T47D (cell line): ENCODE results near the gene PADI1.

Experiments
- DNase-seq, 2 experiments: peaks; one replicate each; pipeline versions ENCODE4 v3.0.0 to v3.0.0-alpha.2; 2011 to 2012; ENCODE audit warnings: low read depth in 1 of 2, low spot score in 1 of 2
- JUND ChIP-seq: IDR thresholded peaks from 2 replicates; pipeline ENCODE4 v1.6.1; 2012; ENCODE audit warnings: low read depth
- in situ Hi-C: cut with HindIII; loops from 2 replicates; pipeline ENCODE4 v1.10.0; 2016; ENCODE audit warnings: low sequenced_read_pairs, low pct_unique_long_range_greater_than_20kb

The PADI1 gene

GRCh38 chr1:17220287-17220686 lies 15.4 kb downstream of the PADI1 start:
- in situ Hi-C loops = no loop called here
- no peak for TF ChIP-seq JUND
- no peak for DNase-seq

GRCh38 chr1:17222557-17222956 lies 17.6 kb downstream of the PADI1 start:
- no peak for TF ChIP-seq JUND
- no peak for DNase-seq
- in situ Hi-C loops = no loop called here

GRCh38 chr1:17224434-17224833 lies 19.5 kb downstream of the PADI1 start:
- TF ChIP-seq JUND = no peak
- no peak for DNase-seq
- in situ Hi-C loops = no loop called here

- no peak for TF ChIP-seq JUND
- in situ Hi-C loops = no loop called here
Observed at GRCh38 chr1:17225140-17225539, 20.2 kb downstream of the PADI1 start.

GRCh38 chr1:17227358-17227915 lies 22.5 kb downstream of the PADI1 start:
- in situ Hi-C loops = no loop called here
- no peak for TF ChIP-seq JUND
- DNase-seq = no peak

More at GRCh38 chr1:17225140-17225539, 20.2 kb downstream of the PADI1 start:
- no peak for DNase-seq

GRCh38 chr1:17228619-17229018 lies 23.7 kb downstream of the PADI1 start:
- in situ Hi-C loops = no loop called here
- no peak for DNase-seq
- no peak for TF ChIP-seq JUND

- no peak for DNase-seq
- no peak for TF ChIP-seq JUND
- in situ Hi-C loops = no loop called here
Observed at GRCh38 chr1:17229379-17229778, 24.5 kb downstream of the PADI1 start.

- no peak for DNase-seq
- in situ Hi-C loops = no loop called here
- TF ChIP-seq JUND = no peak
Observed at GRCh38 chr1:17230106-17230505, 25.2 kb downstream of the PADI1 start.

- TF ChIP-seq JUND = no peak
- no peak for DNase-seq
- in situ Hi-C loops = no loop called here
Observed at GRCh38 chr1:17230671-17231310, 25.9 kb downstream of the PADI1 start.

- in situ Hi-C loops = no loop called here
- TF ChIP-seq JUND = no peak
- no peak for DNase-seq
Observed at GRCh38 chr1:17232759-17233661, 28.1 kb downstream of the PADI1 start.

- no peak for TF ChIP-seq JUND
- in situ Hi-C loops = no loop called here
- peak; percentile 47 to 83 for DNase-seq
Observed at GRCh38 chr1:17233675-17234320, 28.9 kb downstream of the PADI1 start.

GRCh38 chr1:17234405-17234804 lies 29.5 kb downstream of the PADI1 start:
- no peak for TF ChIP-seq JUND
- DNase-seq = no peak
- in situ Hi-C loops = no loop called here
